Measurements from ENCODE around the gene KASH5. TPM values are rescaled to one million over a fixed set of nuclear protein-coding genes. Genes with fewer than 3 reads are reported as not detected.

KASH5 gene
- total and polyA plus RNA-seq, 2 of the 4 experiments (the other 2 are of a cell fraction): not detected

DNA sequence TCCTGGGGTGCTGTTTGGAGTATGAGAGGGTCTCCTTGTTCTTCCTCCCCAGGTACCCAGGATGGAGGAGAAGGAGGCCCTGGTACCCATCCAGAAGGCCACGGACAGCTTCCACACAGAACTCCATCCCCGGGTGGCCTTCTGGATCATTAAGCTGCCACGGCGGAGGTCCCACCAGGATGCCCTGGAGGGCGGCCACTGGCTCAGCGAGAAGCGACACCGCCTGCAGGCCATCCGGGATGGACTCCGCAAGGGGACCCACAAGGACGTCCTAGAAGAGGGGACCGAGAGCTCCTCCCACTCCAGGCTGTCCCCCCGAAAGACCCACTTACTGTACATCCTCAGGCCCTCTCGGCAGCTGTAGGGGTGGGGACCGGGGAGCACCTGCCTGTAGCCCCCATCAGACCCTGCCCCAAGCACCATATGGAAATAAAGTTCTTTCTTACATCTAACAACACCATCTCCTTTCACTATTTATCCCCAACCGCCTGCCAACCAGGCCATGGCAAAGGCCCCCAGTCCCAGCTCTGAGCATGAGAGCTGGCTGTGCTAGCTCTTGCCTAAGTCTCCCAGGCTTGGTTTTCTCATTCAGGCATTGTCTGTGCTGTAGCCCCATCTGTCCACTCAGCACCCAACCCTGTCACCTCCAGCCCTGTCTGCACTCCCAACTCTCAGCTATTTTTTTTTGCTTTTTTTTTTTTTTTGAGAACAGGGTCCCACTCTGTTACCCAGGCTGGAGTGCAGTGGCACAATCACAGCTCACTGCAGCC is 13.2 kb upstream of the KASH5 start:
- Histone ChIP-seq H3K9ac (ENCODE audit: low read depth, low read length) (no peak overlapping the region), H3K27ac (ENCODE audit: insufficient read depth, low read length) (no peak overlapping the region), H4K20me1 (ENCODE audit: insufficient read depth, low read length) (no peaks in the 10 kb centered on the region), H2AFZ (replicated peaks; ENCODE audit: low read length, poor library complexity) (no peak overlapping the region), H2BK20ac (ENCODE audit: low read depth, low read length) (no peak overlapping the region), H3K4me1 (ENCODE audit: control insufficient read depth, insufficient read depth, low read length) (no peaks in the 10 kb centered on the region), H2BK120ac (ENCODE audit: low read depth, low read length) (no peak overlapping the region), H3K4ac (ENCODE audit: low read depth, low read length) (no peak overlapping the region), H3K9me3 (ENCODE audit: control insufficient read depth, insufficient read depth, low read length) (peaks cover 15% of the 10 kb centered on the region), H3K18ac (ENCODE audit: low read depth, low read length) (no peak overlapping the region), H3K23ac (ENCODE audit: low read depth, low read length) (no peak overlapping the region), H3K4me2 (ENCODE audit: low read depth, low read length) (no peak overlapping the region), H2BK15ac (ENCODE audit: low read depth, low read length) (no peak overlapping the region), H4K8ac (ENCODE audit: low read depth in 2 of 2, low read length in 2 of 2) (no peak overlapping the region), H3K9me1 (ENCODE audit: insufficient read depth, low read length) (no peaks in the 10 kb centered on the region), H3K36me3 (ENCODE audit: control insufficient read depth, insufficient read depth, low read length) (no peaks in the 10 kb centered on the region), H4K5ac (ENCODE audit: low read depth, low read length) (no peak overlapping the region), H3K79me1 (ENCODE audit: low read depth in 1 of 2, low read length in 2 of 2) (no peaks in the 10 kb centered on the region), H3K14ac (replicated peaks; ENCODE audit: low read depth, low read length) (no peak overlapping the region), H4K91ac (ENCODE audit: insufficient read depth, low read depth, low read length) (no peak overlapping the region), H3K4me3 (ENCODE audit: insufficient read depth, low read depth, low read length) (no peak overlapping the region), H3K27me3 (ENCODE audit: control insufficient read depth, insufficient read depth, low read length) (peaks cover 21% of the 10 kb centered on the region), H2BK5ac (ENCODE audit: low read depth, low read length, poor library complexity, severe bottlenecking) (no peak overlapping the region), H3K56ac (ENCODE audit: extremely low read depth, insufficient read depth, low read length) (no peak overlapping the region), H2AK9ac (replicated peaks; ENCODE audit: low read depth, low read length, poor library complexity) (no peak overlapping the region), H2AK5ac (ENCODE audit: low read depth, low read length) (no peak overlapping the region)
- no peak for ATAC-seq (ENCODE audit: low read depth)
- intact Hi-C loops (cut with micrococcal nuclease) (no loop called here), dilution Hi-C loops (cut with HindIII; ENCODE audit: low sequenced_read_pairs, unreplicated experiment) (no loop called here), in situ Hi-C loops (cut with MboI; ENCODE audit: low sequenced_read_pairs) (no loop called here)
- TF ChIP-seq MXI1 (IDR thresholded peaks at IDR 0.05; ENCODE audit: borderline replicate concordance, low read depth, low read length) (no peak), CHD1 (IDR thresholded peaks at IDR 0.05; ENCODE audit: low read depth, low read length) (no peak), BHLHE40 (IDR thresholded peaks at IDR 0.05; ENCODE audit: low read depth, low read length) (no peak), POLR2A (IDR thresholded peaks at IDR 0.05; ENCODE audit: low read depth, low read length) (no peak), RFX5 (IDR thresholded peaks at IDR 0.05; ENCODE audit: low read depth, low read length) (no peak), FOS (IDR thresholded peaks at IDR 0.05; ENCODE audit: low read depth, low read length) (no peak), NFE2L2 (IDR thresholded peaks at IDR 0.05; ENCODE audit: low read depth, low read length) (no peak), CEBPB (IDR thresholded peaks at IDR 0.05; ENCODE audit: low read depth, low read length) (no peak), MAFK (IDR thresholded peaks at IDR 0.05; ENCODE audit: low read depth, low read length) (no peak), SMC3 (IDR thresholded peaks at IDR 0.05; ENCODE audit: low read depth, low read length) (no peak), RCOR1 (IDR thresholded peaks at IDR 0.05; ENCODE audit: insufficient replicate concordance, low read length) (no peak), MAZ (IDR thresholded peaks at IDR 0.05; ENCODE audit: borderline replicate concordance, low read depth, low read length) (no peak), RAD21 (IDR thresholded peaks at IDR 0.05; ENCODE audit: low read length) (no peak)
- TF ChIP-seq, protein P1, sequence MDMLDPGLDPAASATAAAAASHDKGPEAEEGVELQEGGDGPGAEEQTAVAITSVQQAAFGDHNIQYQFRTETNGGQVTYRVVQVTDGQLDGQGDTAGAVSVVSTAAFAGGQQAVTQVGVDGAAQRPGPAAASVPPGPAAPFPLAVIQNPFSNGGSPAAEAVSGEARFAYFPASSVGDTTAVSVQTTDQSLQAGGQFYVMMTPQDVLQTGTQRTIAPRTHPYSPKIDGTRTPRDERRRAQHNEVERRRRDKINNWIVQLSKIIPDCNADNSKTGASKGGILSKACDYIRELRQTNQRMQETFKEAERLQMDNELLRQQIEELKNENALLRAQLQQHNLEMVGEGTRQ (IDR thresholded peaks at IDR 0.05; ENCODE audit: low read depth, low read length): no peak
- TF ChIP-seq, protein P2, sequence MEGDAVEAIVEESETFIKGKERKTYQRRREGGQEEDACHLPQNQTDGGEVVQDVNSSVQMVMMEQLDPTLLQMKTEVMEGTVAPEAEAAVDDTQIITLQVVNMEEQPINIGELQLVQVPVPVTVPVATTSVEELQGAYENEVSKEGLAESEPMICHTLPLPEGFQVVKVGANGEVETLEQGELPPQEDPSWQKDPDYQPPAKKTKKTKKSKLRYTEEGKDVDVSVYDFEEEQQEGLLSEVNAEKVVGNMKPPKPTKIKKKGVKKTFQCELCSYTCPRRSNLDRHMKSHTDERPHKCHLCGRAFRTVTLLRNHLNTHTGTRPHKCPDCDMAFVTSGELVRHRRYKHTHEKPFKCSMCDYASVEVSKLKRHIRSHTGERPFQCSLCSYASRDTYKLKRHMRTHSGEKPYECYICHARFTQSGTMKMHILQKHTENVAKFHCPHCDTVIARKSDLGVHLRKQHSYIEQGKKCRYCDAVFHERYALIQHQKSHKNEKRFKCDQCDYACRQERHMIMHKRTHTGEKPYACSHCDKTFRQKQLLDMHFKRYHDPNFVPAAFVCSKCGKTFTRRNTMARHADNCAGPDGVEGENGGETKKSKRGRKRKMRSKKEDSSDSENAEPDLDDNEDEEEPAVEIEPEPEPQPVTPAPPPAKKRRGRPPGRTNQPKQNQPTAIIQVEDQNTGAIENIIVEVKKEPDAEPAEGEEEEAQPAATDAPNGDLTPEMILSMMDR (conservative IDR thresholded peaks at IDR 0.05; ENCODE audit: low read depth, low read length): no peak
- TF ChIP-seq, protein P3, sequence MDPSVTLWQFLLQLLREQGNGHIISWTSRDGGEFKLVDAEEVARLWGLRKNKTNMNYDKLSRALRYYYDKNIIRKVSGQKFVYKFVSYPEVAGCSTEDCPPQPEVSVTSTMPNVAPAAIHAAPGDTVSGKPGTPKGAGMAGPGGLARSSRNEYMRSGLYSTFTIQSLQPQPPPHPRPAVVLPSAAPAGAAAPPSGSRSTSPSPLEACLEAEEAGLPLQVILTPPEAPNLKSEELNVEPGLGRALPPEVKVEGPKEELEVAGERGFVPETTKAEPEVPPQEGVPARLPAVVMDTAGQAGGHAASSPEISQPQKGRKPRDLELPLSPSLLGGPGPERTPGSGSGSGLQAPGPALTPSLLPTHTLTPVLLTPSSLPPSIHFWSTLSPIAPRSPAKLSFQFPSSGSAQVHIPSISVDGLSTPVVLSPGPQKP (IDR thresholded peaks at IDR 0.05; ENCODE audit: borderline replicate concordance, low read depth, low read length): no peak
- no CpG with 5 or more reads among the region's 16 CpGs for WGBS, 2 experiments (ENCODE audit: extremely low coverage in 2 of 2, insufficient read length in 1 of 2)
- ChIA-PET POLR2A (ENCODE audit: unreplicated experiment) (no interaction called here), CTCF (no interaction called here)
- no peak for DNase-seq
- BruUV-seq (replicated peaks): no TSS peak

Data from IMR-90 (cell line).